Endothelial cell of umbilical vein (primary cell): ENCODE data around the gene RHOF.

Source experiments
- FOS ChIP-seq: IDR thresholded peaks from 2 replicates; pipeline ENCODE4 v1.6.1; 2011; ENCODE audit warnings: mild to moderate bottlenecking, low read length, moderate library complexity, borderline replicate concordance; ENCODE audit not compliant: insufficient read depth
- POLR2AphosphoS5 ChIP-seq: IDR thresholded peaks from 2 replicates; pipeline ENCODE4 v1.6.1; 2012; ENCODE audit warnings: low read depth, mild to moderate bottlenecking, control low read depth, low read length, moderate library complexity; ENCODE audit not compliant: insufficient read depth
- TF ChIP-seq, protein P1 (sequence below), 2 donors: IDR thresholded peaks; 1 replicate in 1 of 2; 2 replicates in 1 of 2; pipeline ENCODE4 v1.5.1; 2011; ENCODE audit warnings: low read length in 2 of 2, mild to moderate bottlenecking in 2 of 2, moderate library complexity in 2 of 2, control low read depth in 1 of 2, inconsistent platforms in 1 of 2, low read depth in 1 of 2; ENCODE audit not compliant: insufficient read depth in 1 of 2; ENCODE audit errors: extremely low read depth in 1 of 2
- TF ChIP-seq, protein P2 (sequence below): IDR thresholded peaks from 2 replicates; pipeline ENCODE4 v1.6.1; 2011; ENCODE audit not compliant: insufficient read depth, insufficient read length

DNA sequence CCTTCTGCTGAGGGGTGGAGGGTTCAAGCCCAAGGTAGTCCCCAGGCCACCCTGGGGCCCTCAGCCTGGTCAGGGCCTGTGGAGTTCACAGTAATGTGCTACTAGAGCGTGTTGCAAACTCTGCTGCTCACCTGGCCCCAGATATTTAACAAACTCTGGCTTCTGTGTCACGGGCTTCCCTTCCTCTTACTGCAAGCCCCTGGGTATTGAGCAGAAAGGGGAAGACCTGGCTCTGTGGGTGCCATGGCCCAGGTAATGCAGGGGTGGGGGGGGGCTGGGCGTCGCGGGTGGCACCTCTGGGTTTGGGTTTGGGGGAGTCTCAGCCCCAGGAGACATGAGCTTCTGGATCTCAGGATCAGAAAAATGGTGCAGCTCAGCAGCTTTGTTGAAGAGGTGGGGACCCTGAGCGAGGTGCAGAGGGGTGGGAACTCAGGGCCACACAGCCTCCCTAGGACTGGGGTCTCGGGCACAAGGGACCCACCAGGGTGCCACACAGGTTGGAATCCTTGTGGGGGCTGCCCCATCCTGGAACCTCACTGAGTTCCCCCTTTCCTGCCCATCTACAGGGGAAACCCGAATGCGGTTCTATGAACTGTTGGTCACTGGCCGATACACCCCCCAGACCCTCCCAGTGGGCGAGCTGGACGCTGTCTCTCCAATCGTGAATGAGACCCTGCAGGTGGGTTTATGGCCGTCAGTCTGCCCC, 14.3 kb upstream of the RHOF start:
- TF ChIP-seq, protein P1, sequence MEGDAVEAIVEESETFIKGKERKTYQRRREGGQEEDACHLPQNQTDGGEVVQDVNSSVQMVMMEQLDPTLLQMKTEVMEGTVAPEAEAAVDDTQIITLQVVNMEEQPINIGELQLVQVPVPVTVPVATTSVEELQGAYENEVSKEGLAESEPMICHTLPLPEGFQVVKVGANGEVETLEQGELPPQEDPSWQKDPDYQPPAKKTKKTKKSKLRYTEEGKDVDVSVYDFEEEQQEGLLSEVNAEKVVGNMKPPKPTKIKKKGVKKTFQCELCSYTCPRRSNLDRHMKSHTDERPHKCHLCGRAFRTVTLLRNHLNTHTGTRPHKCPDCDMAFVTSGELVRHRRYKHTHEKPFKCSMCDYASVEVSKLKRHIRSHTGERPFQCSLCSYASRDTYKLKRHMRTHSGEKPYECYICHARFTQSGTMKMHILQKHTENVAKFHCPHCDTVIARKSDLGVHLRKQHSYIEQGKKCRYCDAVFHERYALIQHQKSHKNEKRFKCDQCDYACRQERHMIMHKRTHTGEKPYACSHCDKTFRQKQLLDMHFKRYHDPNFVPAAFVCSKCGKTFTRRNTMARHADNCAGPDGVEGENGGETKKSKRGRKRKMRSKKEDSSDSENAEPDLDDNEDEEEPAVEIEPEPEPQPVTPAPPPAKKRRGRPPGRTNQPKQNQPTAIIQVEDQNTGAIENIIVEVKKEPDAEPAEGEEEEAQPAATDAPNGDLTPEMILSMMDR (IDR thresholded peaks at IDR 0.05; ENCODE audit: extremely low read depth in 1 of 2, insufficient read depth in 1 of 2, low read depth in 1 of 2, low read length in 2 of 2) = no peak
- TF ChIP-seq, protein P2, sequence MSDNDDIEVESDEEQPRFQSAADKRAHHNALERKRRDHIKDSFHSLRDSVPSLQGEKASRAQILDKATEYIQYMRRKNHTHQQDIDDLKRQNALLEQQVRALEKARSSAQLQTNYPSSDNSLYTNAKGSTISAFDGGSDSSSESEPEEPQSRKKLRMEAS = no peak
- TF ChIP-seq FOS (no peak), POLR2AphosphoS5 (no peak)
